ENCODE data around the gene COX6B2.
A peak's percentile ranks its signal among the peaks of the same experiment; 100 is the strongest.
"Not testable (repeated sequence)": the region's sequence is repeated elsewhere in the genome, so short reads cannot be mapped to it uniquely, and the experiment has no call there.

Gene COX6B2

DNA sequence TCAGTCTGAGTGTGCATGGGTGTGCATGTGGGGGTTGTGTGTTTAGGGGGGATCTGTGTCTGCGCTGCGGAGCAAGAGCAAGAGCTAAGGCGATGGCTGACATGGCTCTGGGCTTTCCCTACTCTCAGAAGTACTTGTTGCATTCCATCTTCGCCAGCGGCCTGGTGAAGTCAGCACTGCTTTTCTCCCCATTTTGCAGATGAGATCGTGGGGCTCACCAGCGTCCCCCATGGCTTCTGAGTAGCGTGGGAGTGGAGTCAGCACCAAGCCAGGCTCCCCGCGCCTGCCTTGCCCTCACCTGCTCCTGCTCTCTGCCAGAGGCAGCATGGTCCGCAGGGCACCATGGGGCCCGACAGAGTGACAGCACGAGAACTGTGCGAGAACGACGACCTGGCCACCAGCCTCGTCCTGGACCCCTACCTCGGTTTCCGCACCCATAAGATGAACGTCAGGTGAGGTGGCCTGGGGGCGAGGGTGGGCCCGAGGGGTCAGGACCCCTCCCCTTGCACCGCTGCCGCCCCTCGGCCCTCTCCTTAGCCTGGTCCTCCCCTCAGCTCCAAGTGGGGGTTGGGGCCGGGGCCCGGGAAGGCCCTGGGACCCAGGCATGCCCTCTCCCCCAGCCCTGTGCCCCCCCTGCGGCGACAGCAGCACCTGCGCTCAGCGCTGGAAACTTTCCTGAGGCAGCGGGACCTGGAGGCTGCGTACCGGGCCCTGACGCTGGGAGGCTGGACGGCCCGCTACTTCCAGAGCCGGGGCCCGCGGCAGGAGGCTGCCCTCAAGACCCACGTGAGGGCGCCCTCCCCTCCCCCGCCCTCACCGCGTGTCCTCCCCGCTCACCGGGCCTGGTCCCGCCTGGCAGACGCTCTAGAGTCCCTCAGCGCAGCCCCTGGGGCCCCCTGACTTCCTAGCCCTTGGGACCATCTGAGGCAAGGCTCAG is 12.7 kb downstream of the COX6B2 start:
- DNase-seq (ENCODE audit: low read depth): no peak

- no peak for DNase-seq (ENCODE audit: low read depth)
Observed at GRCh38 chr19:55341171-55341588, 13.3 kb downstream of the COX6B2 start.

DNA sequence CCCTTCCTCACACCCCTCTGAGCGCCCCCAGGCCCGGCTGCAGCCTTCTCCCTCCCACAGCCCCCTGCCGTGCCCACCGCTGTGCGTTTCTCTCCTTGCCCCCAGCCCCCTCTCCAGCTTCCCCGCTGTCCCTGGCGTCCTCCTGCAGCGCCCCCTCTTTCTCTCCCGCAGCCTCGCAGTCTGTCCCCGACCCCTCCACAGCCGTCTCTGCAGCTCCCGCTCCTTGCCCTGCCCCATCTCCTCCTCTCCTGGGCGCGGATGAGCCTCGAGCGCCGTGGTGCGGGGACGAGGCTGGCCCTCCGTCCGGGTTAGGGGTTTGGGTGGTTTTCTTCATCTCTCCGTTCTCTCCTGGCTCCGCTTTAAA is 13.8 kb downstream of the COX6B2 start:
- DNase-seq (ENCODE audit: low read depth): no peak

- DNase-seq (ENCODE audit: low read depth): no peak
Observed at GRCh38 chr19:55339889-55340783, 14.4 kb downstream of the COX6B2 start.

DNA sequence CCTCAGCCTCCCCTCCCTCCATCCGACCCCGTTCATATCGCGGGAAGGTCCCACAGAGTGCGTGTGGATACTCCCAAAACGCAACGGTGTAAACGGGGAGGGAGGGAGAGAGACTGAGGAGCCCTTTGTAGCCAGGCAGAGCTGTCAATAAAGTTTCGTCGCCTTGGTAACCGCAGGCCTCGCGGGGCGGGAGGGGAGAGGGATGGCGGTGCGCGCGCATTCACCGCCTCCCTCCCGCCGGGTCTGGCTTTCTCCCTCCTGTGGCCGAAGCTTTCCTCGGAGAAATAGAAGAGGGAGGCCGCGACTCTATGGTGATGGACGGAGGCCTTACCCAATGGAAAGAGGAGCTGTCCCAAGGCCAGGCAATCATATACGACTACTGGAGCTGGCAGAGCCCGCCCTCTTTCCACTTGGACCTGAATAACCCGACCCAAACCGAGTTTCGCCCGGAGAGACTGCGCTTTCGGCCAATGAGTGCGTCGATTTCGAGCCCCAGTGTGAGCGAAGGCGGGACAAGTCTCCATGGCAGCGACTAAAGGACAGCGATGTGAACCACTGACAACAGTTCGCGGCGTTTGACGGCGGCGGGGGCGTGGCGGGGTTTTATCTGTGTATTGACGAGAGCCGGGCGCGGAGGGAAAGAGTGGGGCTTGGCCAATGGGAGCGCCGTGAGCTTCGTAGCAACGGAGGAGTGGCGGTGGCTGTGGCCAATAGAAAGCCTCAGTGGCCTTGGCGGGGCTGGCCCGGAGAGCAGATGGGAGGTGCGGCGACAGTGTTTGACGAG is 15.2 kb downstream of the COX6B2 start, which contains the start of gene KMT5C:
TSS of gene KMT5C (plus strand) at position 772 of the 784 bp plus-strand sequence. CDS start 2,061 bp downstream, outside the sequence.
- DNase-seq (ENCODE audit: low read depth): peak; percentile 100

DNA sequence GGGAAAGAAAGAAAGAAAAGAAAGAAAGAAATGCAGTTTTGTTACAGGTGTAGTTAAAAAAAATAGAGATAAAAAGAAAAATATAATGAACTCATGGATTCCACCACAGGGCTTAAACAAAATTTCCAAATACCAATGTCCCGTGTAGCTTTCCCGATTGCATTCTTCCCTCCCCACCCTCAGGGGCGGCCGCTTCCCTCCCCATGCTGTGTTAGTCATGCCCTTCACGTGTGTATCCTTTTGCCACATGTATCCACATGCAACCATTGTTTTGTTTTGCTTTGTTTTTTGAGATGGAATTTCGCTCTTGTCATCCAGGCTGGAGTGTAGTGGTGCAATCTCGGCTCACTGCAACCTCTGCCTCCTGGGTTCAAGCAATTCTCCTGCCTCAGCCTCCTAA is 18.4 kb downstream of the COX6B2 start:
- no peak for DNase-seq (ENCODE audit: low read depth)

- DNase-seq (ENCODE audit: low read depth): no peak
Observed at GRCh38 chr19:55333870-55334269, 20.6 kb downstream of the COX6B2 start.

- not testable (repeated sequence) for DNase-seq (ENCODE audit: low read depth)
Observed at GRCh38 chr19:55329791-55330190, 24.7 kb downstream of the COX6B2 start.

DNA sequence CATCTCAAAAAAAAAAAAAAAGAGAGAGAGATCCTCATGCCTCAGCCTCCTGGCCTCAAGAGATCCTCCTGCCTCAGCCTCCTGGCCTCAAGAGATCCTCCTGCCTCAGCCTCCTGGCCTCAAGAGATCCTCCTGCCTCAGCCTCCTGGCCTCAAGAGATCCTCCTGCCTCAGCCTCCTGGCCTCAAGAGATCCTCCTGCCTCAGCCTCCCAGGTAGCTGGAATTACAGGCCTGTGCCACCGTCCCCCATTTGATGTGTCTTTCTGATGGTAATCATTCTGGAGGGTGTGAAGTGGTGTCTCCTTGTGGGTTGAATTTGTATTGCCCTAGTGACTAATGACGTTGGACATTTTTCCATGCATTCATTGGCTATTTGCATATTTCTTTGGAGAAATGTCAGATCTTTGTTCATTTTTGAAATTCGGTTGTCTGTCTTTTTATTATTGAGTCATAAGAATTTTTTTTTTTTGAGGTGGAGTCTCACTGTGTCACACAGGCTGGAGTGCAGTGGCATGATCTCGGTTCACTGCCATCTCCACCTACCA is 25.7 kb downstream of the COX6B2 start:
- not testable (repeated sequence) for DNase-seq (ENCODE audit: low read depth)

DNA sequence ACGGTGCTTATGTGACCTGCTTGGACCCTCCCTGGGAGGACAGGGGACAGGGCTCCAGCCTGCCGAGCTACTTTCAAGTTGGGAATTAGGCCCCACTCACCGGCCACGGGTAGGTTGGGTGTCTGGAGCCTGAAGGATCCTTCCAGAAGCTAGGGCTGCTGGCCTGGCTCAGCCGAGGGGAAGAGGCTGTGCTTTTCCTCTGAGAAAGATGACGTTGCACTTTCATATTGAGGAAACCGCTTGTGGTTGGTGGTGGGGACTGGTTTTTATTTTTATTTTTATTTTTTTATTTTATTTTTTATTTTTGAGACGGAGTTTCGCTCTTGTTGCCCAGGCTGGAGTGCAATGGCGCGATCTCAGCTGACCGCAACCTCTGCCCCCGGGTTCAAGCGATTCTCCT is 29.3 kb downstream of the COX6B2 start, which contains the start of gene TMEM150B:
TSS of gene TMEM150B (minus strand) at position 170 of the 400 bp plus-strand sequence. CDS start 4,305 bp downstream, outside the sequence.
- no peak for DNase-seq (ENCODE audit: low read depth)

- no peak for DNase-seq (ENCODE audit: low read depth)
Observed at GRCh38 chr19:55324662-55325061, 29.9 kb downstream of the COX6B2 start.

GRCh38 chr19:55322204-55322885 is 32.2 kb downstream of the COX6B2 start:
- no peak for DNase-seq (ENCODE audit: low read depth)

- no peak for DNase-seq (ENCODE audit: low read depth)
Observed at GRCh38 chr19:55321466-55322137, 32.9 kb downstream of the COX6B2 start.

GRCh38 chr19:55320844-55321419 is 33.6 kb downstream of the COX6B2 start:
- DNase-seq (ENCODE audit: low read depth): no peak

- no peak for DNase-seq (ENCODE audit: low read depth)
Observed at GRCh38 chr19:55319785-55320184, 34.7 kb downstream of the COX6B2 start.

DNA sequence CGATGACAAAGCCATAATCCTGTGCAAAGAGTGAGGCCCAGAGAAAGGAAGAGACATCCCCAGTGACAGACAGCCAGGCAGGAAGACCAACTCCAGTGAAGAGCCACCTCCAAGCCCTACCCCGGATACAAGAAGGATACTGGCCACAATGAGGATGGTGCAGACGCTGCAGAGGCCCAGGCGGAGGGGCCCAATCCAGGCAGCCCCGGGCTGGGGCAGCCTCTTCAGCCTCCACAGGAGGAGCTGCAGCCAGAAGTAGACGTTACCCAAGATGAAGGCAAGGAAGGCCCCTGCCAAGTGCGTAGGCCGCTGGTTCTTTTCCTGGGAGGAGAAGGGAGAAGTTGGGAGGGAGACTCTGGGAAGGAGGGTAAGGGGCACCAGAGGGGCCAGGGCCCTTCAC is 37.9 kb downstream of the COX6B2 start:
- no peak for DNase-seq (ENCODE audit: low read depth)

DNA sequence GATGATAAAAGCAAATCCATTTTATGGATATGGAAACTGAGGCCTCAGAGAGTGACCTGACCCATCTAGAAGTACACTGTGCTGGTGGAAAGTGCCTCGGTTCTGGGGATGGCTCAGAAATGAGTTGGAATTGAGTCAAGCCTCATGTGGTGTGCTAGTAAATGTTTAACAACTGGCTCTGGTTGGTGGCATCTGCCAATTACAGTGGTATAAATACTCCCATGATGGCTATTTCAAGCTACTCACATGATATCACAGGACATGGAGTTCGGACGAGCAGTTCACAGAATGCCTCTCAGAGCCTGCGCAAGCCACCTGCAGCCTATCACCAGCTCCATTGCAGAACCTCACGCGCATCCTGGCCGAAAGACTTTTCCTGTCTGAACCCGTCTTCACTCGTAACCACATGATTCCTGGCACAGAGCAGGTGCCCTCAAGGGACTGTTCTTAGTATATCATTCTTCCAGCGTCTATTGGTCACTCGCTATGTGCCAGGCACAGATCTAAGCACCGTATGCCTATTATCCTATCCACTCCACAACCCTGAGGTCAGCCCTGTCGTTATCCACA is 38.5 kb downstream of the COX6B2 start:
- no peak for DNase-seq (ENCODE audit: low read depth)

DNA sequence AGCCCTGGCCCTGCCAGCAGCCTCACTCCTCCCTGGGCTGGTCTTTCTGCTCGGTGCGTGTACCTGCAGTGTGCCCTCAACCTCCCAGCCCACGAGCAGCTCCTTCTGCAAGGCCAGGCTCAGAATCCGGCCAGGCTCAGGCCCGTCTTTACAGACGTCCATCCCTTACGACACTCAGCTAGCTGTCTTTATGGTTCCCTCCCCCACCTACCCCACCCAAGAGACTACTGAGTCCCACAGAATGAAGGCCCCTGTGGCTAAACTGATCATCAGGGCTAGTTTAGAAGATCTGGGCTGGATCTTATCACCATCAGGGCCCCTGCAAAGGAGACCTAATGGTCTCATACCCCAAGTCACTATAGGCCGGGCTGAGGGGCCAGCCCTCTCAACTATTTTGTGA is 40.1 kb downstream of the COX6B2 start:
- no peak for DNase-seq (ENCODE audit: low read depth)
